Skeletal muscle cell (primary cell): Measurements from ENCODE around the gene L3MBTL3.

Source experiments
- DNase-seq: peaks from one replicate; pipeline ENCODE4 v3.0.0-alpha.2; 2010; ENCODE audit warnings: low read depth
- H3K4me3 ChIP-seq: 2 replicates; pipeline ENCODE4 v1.5.1; 2011; ENCODE audit warnings: low read depth, mild to moderate bottlenecking, control low read depth, low read length, moderate library complexity

The L3MBTL3 gene

GRCh38 chr6:130020907-130021629 lies 2.7 kb downstream of the L3MBTL3 start:
- peak; percentile 74 for DNase-seq

DNA sequence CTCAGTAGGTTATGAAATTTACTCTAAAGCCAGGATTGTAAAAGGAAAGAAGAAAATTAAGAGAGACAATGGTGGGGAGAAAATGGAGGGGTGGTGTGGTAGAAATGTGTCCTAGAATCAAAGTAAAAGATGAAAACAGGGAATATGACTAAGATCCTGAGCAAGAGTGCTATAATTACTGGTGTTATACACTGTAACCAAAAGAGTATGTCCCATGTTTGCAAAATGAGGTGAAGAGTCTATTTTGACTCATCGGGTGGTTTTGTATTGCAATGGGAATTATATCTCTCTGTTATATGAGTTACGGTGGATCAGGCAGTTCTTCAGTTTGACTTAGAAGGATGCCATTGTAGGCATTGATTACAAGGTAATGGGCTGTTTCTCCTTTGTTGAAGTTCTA lies 8.5 kb downstream of the L3MBTL3 start:
- H3K4me3 ChIP-seq: no peak overlapping the region
- no peak for DNase-seq

More at GRCh38 chr6:130020907-130021629, 2.7 kb downstream of the L3MBTL3 start:
- peak overlapping the region; percentile 92 for H3K4me3 ChIP-seq

DNA sequence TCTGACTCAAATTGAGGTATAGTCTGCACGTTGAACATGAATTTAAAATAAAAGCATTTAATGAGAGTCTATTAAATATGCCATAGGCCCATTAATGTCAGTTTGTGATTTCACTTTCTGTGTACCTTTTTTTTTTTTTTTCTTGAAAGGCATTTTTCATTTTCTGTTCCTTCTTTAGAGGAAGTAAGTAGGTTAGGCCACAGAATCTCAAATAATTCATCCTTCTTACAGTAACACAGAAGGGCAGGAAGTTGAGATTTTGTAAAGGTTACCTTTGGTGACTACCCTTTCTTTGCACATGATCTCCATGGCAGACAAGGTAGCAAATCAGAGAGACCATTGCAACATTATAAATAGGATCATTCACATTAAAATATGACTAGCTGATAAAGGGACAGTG lies 9.6 kb downstream of the L3MBTL3 start:
- no peak overlapping the region for H3K4me3 ChIP-seq
- DNase-seq: no peak

DNA sequence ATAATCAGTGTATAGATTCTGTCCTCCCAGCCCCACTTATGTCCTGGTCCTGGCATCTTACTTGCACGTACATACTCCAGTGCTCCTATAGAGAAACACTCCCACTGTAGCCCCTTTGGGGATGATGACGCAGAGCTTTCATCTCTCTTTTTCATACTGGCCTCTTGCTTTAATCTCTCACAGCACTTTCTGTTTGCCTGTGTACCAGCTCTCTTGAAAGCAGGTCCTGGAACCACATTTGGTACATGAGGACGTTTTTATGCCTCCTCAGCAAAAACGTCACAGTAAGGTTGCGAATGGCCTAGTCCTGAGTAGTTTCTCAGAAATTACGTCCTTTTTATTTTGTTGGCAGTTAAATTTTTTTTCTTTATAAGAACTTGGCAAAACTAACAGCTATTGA lies 10.8 kb downstream of the L3MBTL3 start:
- H3K4me3 ChIP-seq: no peak overlapping the region
- DNase-seq: no peak

GRCh38 chr6:130032758-130033340 lies 14.5 kb downstream of the L3MBTL3 start:
- no peak overlapping the region for H3K4me3 ChIP-seq

GRCh38 chr6:130033949-130034348 lies 15.6 kb downstream of the L3MBTL3 start:
- H3K4me3 ChIP-seq: no peak overlapping the region
- no peak for DNase-seq

More at GRCh38 chr6:130032758-130033340, 14.5 kb downstream of the L3MBTL3 start:
- DNase-seq: no peak

GRCh38 chr6:130034378-130035146 lies 16.2 kb downstream of the L3MBTL3 start:
- peak; percentile 50 for DNase-seq
- no peak overlapping the region for H3K4me3 ChIP-seq

DNA sequence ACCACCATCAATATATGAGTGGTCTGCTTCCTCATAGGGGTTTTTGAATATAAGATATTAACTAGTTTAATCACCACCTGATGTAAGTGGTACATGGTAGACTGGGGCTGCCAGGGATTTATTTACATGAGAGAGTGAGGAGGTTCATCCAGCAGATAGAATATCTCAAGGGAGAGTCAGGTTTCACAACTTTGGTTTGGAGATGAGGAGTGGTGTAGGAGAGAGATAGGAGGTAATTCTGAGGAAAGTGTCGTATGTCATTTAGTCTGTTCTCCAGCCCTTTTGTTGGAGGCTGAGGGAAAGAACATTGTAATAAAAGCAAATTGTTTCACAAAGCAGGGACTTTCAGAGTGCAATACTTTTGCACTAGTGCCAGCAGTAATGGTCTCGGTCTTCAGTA lies 16.8 kb downstream of the L3MBTL3 start:
- DNase-seq: no peak
- H3K4me3 ChIP-seq: no peak overlapping the region

DNA sequence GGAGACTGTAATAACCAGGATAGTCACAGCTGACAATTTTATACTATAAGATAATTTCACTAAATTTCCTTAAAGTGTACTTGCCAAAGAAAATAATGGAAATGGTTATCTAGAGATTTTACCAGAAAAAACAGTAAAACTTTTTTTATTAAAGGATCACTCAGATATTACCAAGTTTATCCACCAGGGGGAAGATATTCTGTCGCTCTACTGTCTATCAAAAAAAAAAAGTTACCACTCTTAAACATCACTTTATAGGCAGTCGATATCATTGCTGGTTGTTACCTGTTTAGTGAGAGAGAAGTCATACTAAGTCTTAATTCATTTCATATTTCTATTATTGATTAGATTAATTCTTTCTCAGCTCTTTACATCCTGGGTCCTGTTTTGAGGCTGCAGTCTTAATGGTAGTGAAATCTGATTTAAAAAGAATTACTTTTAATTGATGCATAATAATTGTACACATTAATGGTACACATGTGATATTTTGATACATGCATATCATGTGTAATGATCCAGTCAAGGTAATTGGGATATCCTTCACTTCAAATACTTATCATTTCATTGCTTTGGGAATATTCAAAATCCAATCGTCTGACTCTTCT lies 18.9 kb downstream of the L3MBTL3 start:
- DNase-seq: no peak
- no peak overlapping the region for H3K4me3 ChIP-seq

- no peak overlapping the region for H3K4me3 ChIP-seq
- no peak for DNase-seq
These were observed 23.2 kb downstream of the L3MBTL3 start for GRCh38 chr6:130041594-130041993.

- no peak for DNase-seq
- H3K4me3 ChIP-seq: no peak overlapping the region
These were observed 25.0 kb downstream of the L3MBTL3 start for GRCh38 chr6:130043344-130043743.

DNA sequence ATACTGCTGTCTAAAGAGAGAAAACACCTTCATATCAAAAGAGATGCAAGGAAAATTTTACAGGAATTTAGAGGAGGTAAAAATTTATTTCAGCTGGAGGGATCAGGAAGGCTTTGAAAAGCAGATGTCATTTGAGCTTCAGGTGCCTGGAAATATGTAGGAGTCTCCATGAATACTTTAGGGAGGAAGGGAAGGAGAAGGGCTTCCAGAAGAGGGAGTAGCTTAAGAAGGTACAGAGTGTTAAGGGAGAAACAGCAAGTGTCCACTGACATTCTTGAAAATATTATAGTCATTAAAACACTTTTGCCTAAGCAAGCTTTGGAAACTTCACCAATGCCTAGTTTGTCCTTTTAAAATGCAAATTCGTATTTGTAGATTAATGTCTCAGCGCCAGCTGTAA lies 27.2 kb downstream of the L3MBTL3 start:
- DNase-seq: no peak
- H3K4me3 ChIP-seq: no peak overlapping the region

DNA sequence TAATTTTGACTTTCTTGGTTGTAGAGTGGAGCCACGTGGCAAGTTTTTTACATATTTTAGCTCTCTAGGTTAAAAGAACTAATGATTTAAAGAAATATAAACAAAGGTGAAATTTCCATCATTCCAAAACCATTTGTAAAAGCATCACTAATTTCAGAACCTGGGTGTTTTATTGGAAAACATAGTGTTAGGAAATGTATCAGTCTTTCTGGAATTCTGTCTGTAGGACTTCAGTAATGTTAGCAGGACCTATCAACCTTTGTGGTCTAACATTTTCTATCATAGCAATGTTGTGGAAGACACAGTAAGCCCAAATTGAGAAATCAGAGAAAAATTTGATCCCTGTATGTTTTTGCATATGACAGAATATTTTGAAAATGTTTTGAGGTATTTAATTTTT lies 28.3 kb downstream of the L3MBTL3 start:
- no peak for DNase-seq

GRCh38 chr6:130047088-130047995 lies 29.0 kb downstream of the L3MBTL3 start:
- DNase-seq: no peak
- H3K4me3 ChIP-seq: no peak overlapping the region

More for the DNA sequence above, 28.3 kb downstream of the L3MBTL3 start:
- H3K4me3 ChIP-seq: no peak overlapping the region

DNA sequence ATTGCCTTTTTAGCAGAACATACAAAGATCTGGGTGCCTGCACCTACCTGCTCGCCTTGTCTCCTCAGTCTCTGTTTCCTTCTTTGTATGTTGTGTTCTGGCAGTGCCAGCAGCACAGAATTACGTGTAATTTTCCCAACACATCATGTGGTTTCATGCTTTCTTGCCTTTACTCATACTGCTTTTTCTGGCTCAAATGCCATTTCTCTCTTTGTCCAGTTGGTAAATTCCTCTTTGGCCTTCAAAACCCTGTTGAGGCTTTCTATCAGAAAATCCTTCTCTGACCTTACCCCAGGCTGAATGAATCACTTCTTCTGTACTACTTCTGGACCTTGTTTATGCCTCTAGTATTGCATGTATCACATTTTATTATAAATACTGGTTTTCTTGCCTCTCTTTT lies 31.8 kb downstream of the L3MBTL3 start:
- H3K4me3 ChIP-seq: no peak overlapping the region
- DNase-seq: no peak

DNA sequence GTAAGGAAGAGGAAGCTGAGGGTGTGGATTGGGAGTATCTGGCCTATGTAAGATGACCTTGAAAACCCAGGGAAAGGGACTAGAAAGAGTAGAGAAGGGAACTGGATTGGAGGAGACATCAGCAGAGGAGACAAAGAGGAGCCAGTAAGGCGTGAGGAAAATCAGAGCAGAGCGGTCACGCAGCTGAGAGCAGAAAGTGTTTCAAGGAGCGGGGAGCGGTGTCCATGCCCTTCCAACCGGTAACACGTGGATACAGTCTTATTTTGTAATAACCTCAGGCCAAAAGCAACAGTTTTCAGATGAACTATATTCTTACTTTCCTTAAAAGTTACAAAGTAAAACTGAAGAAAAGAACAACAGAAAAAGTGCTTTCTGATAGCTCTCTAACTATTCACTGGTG lies 36.3 kb downstream of the L3MBTL3 start:
- no peak overlapping the region for H3K4me3 ChIP-seq
- DNase-seq: no peak

DNA sequence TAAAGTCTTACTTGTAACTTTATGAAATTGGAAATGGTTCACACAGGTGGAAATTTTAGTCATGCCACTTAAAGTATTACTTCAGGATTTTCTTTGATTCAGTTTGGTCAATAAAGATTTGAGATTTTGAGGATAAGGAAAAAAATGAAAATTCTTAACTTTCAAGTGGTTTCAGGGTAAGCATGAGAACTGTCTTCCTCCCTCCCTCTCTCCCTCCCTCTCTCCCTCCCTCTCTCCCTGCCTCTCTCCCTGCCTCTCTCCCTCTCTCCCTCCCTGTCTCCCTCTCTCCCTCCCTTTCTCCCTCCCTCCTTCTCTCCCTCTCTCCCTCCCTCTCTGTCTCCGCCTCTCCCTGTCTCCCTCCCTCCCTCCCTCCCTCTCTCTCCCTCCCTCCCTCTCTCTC lies 36.9 kb downstream of the L3MBTL3 start:
- no peak overlapping the region for H3K4me3 ChIP-seq
- DNase-seq: no peak

- no peak overlapping the region for H3K4me3 ChIP-seq
- DNase-seq: no peak
These were observed 39.1 kb downstream of the L3MBTL3 start for GRCh38 chr6:130057495-130057894.

DNA sequence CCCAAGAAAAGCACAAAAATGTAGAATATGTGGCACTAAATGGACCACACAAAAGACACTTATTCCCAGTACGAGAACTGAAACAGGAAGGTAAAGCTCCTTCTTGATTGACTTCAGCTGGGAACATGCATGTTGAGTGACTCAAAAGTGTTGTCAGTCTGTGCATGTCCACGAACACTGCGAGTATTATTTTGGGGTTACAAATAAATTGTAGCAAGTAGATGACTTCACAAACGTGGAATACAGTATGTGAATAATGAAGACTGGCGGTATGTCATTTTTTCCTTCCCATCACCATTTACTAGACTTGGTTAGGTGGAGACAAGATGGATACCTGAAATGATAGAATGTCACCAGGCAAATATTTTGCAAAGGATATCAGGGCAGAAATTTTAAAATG lies 45.4 kb downstream of the L3MBTL3 start:
- H3K4me3 ChIP-seq: no peak overlapping the region
- DNase-seq: no peak
